ENCODE data around the gene IRAG1. TPM values are rescaled to one million over a fixed set of nuclear protein-coding genes. Genes with fewer than 3 reads are reported as not detected.
A peak's percentile ranks its signal among the peaks of the same experiment; 100 is the strongest.

IRAG1 gene
- total RNA-seq, 1 donor from 2014 or later: 18.0 TPM

- H3K27ac ChIP-seq: peak overlapping the region; percentile 32
- H3K36me3 ChIP-seq: no peaks in the 10 kb centered on the region
- peaks cover 63% of the 10 kb centered on the region for H3K4me1 ChIP-seq
- ATAC-seq: no peak
- no peak for TF ChIP-seq CTCF (IDR thresholded peaks at IDR 0.05)
- no peaks in the 10 kb centered on the region for H3K27me3 ChIP-seq
- no peaks in the 10 kb centered on the region for H3K9me3 ChIP-seq
- intact Hi-C loops (cut with DNase I): no loop called here
- DNase-seq: peak; percentile 4
- no peak overlapping the region for H3K4me3 ChIP-seq
Measured at GRCh38 chr11:10653261-10653660, 40.3 kb downstream of the IRAG1 start.

GRCh38 chr11:10651656-10652361 is 41.7 kb downstream of the IRAG1 start:
- intact Hi-C loops (cut with DNase I): no loop called here

DNA sequence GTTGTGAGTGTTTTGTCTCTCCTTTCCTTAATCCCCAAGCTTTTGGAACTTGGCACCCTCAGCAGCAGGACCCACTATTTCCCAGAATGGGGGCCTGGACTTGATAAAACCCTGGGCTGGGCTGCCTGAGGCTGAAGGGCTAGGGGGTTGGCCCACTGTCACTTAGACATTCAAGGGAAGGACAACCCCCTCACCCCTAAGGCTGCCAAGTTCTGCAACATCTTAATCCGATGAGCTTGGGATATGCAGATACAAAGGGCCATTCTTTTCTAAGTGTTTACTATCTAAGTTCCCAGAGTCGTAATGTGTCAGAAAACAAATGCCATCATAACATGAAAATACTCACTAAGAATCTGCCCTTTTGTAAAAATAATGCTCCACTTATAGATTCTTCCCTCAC is 42.9 kb downstream of the IRAG1 start:
- Histone ChIP-seq H3K4me3 (no peak overlapping the region), H3K27ac (no peak overlapping the region), H3K36me3 (no peaks in the 10 kb centered on the region), H3K4me1 (peaks cover 48% of the 10 kb centered on the region), H3K9me3 (no peaks in the 10 kb centered on the region), H3K27me3 (no peaks in the 10 kb centered on the region)
- no peak for TF ChIP-seq CTCF (IDR thresholded peaks at IDR 0.05)
- DNase-seq (peak; percentile 13), ATAC-seq (no peak)
- intact Hi-C loops (cut with DNase I): no loop called here

More at GRCh38 chr11:10651656-10652361, 41.7 kb downstream of the IRAG1 start:
- Histone ChIP-seq H3K4me3 (no peak overlapping the region), H3K9me3 (no peaks in the 10 kb centered on the region), H3K27me3 (no peaks in the 10 kb centered on the region), H3K4me1 (peaks cover 50% of the 10 kb centered on the region), H3K27ac (peak overlapping the region; percentile 73), H3K36me3 (no peaks in the 10 kb centered on the region)
- DNase-seq: peak; percentile 69
- no peak for TF ChIP-seq CTCF (IDR thresholded peaks at IDR 0.05)
- ATAC-seq: no peak

DNA sequence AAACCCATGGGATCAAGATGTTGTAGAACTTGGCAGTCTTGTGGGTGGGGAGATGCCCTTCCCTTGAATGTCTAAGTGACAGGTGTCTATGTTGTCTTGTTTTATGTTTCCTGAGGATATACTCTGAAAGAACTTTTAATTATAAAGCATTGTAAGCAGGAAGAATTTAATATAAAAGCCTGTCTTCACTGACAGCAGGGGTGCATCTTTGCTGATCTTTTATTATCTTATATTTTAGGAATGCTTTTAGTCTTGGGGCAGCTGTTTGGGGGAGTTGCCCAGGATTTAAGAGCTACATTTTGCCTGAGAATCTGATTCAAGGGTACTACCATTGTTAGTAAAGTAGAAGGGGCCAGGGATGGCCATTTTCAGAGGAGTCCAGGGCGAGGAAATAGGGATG is 43.4 kb downstream of the IRAG1 start:
- H3K4me3 ChIP-seq: no peak overlapping the region
- intact Hi-C loops (cut with DNase I): no loop called here
- H3K9me3 ChIP-seq: no peaks in the 10 kb centered on the region
- no peaks in the 10 kb centered on the region for H3K27me3 ChIP-seq
- no peak overlapping the region for H3K27ac ChIP-seq
- no peak for DNase-seq
- H3K36me3 ChIP-seq: no peaks in the 10 kb centered on the region
- TF ChIP-seq CTCF (IDR thresholded peaks at IDR 0.05): no peak
- peaks cover 47% of the 10 kb centered on the region for H3K4me1 ChIP-seq
- ATAC-seq: no peak

- ATAC-seq (no peak), DNase-seq (peak; percentile 43)
- Histone ChIP-seq H3K36me3 (no peaks in the 10 kb centered on the region), H3K27me3 (no peaks in the 10 kb centered on the region), H3K27ac (no peak overlapping the region), H3K4me3 (no peak overlapping the region), H3K4me1 (peaks cover 47% of the 10 kb centered on the region), H3K9me3 (no peaks in the 10 kb centered on the region)
- intact Hi-C loops (cut with DNase I): no loop called here
- no peak for TF ChIP-seq CTCF (IDR thresholded peaks at IDR 0.05)
Measured at GRCh38 chr11:10648871-10649270, 44.7 kb downstream of the IRAG1 start.
